Stimulated activated CD8-positive, alpha-beta memory T cell treated with anti-CD3 and anti-CD28 coated beads, Interleukin-4, amount 100 ng/mL, for 48 hours (primary cell): ENCODE measurements around the gene NRIP2.
A peak's percentile ranks its signal among the peaks of the same experiment; 100 is the strongest.

Experiments used
- DNase-seq: peaks from one replicate; pipeline ENCODE4 v3.0.0-alpha.2; 2020

Gene NRIP2

DNA sequence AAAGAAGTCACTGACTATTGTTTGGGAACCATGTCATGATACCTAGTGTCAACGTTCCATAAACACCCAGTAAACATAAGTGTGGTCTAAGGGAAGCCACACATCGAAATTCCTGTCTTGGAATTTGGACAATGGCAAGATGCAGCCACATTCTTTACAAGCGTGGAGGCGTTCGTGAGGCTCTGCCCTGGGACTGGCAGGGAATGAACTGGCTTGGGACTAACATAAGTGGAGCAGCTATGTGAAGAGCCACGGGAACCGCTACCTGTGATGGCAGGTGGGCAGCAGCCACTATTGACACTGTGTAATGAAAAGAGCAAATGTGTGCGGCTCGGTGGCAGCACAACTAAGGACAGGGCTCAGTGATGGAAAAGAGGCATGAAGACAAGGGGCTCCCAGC is 10.0 kb upstream of the NRIP2 start:
- DNase-seq: no peak

DNA sequence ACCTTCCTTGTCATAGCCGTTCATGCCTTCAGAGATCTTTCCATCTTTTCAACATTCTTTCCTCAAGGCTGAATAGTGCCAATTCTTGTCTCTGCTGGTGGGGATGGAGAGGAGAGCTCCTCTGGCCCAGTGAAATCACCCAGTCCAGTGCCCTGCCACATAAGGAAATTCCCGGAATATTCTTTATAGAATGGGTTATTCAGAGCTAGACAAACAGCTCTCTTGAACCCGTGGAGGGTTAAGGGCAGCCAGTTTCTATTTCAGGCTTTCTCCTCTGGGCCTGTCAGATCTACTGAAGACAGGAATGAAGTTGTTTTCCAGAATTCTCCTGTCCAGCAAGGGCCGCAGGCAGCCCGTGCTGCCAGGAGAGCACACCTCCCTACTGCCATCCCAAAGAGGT is 8.1 kb upstream of the NRIP2 start:
- no peak for DNase-seq

DNA sequence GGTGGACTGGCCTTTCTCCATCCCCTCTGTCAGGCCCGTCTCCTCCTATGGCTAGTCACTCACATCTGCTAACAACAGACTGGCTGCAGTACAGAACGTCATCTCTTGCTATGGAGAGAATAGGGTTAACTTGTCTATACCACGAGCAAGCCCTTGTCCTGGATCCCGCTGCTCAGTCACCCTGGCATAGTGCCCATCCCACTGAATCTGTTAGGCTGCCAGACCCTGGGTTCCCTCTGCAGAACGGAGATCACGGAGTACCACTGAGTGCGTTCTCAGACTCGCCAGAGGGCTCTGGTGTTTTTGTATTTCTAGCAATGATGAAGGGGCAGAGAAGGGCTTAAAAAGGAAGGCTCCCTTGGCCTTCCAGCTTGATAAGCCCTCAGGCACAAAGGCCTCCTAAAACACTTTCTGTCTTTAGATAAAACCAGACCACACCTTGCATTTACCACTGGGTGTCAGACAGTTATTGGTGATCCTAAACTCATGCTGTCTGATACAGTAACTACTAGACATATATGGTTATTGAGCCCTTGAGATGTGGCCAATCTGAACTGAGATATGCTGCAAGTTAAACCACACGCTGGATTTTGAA is 6.3 kb upstream of the NRIP2 start:
- no peak for DNase-seq

DNA sequence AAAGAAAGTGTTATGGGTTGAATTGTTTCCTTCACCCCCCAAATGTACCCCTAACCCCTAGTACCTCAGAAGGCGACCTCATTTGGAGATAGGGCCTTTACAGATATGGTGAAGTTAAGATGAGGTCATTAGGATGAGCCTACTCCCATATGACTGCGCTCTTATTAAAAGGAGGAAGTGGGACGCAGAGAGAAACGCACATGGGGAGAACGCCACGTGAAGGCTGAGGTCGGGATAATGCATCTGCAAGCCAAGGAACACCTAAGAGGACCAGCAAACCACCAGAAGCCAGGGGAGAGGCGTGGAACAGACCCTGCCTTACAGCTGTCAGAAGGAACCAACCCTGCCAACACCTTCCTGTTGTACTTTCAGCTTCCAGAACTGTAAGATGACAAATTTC is 1.7 kb upstream of the NRIP2 start:
- no peak for DNase-seq

DNA sequence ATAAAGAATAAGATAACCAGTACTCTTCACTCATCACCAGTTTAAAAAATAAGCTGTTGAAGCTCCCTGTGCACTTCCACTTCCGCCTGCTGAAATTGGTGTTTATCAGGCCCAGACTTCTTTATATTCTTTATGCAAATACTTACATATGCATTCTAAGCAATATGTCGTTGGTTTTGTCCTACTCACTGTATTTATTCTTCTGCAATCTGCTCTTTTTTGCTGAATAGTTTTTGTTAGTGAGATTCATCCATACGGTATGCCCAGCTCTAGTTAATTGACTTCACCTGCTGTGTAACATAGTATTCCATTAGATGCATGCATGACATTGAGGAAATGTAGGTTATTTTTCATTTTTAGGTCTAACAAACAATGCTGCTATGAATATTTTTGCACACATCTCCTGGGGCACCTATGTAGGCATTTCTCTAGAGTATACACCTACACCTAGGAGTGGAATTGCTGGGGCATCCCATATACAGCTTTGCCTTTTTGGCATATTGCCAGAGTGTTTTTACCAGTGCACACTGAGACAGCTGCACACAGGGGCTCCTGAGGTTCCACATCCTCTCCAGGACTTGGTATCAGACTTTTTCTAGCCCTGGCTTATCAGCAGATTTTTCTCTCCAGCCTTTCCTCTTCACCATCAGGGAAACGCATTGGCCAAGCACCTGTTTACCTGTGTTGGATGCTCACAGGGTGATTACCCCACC is 1.0 kb upstream of the NRIP2 start:
- DNase-seq: no peak

DNA sequence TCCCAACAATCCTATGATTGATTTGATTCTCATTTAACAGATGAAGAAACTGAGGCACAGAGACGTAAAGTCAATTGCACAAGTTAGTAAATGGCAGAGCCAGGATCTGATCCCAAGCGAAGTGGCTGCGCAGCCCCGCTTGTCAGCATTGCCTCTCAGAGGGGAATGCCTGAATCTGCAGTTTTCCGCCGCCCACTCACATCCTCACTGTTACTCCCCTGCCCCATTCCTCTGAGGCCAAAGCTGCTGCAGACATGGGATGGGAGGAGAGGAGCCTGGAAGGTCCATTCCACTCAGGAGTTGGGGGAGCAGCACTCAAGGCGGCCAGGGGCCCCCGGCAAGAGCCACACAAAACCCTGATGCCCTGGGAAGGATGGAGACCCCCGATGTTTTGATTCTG is 1.0 kb downstream of the NRIP2 start:
- no peak for DNase-seq

DNA sequence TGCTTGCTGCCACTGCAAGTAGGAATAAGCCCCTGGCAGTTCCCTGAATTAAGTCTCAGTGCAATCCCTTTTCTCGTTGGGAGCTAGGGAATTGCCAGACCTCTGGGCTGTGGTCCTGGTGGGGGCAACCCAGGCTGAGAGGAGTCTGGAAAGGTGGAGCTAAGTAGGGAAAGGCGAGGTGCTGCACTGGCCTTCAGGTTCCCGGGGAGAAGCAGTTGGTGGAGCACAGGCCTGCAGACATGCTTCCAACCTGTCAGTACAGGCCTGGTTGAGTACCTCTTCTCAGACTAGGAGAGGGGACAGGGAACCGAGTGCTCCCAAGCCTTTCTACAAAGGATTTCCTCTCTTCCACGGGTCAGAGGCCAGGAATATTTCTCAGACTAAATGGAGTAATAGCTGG is 1.5 kb downstream of the NRIP2 start:
- DNase-seq: no peak

DNA sequence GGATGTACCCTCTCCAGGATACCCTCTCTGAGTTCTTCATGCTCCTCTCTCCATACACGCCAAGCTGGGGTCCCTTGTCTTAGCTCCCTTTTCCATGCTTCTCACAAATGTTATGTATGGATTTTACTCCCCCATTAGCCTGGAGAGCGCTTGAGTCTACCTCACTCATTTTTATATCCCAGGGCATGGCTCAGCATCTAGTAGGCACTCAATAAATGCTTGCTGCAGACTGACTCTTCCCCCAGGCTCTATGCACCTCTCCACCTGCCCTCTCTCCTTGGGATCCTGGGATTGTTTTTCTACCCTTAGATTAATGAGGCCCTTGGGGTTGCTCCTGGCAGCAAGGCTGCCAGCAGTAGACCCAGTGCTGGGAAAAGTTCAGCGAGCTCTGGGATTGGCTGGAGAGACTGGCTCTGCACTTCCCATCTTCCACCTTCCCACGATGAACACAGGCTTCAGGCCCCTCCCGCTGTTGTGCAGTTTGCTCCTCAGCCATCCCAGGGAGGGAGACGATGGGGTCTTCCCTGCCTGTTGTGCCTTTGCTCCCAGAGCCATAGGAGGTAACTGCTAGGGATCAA is 2.2 kb downstream of the NRIP2 start:
- no peak for DNase-seq

DNA sequence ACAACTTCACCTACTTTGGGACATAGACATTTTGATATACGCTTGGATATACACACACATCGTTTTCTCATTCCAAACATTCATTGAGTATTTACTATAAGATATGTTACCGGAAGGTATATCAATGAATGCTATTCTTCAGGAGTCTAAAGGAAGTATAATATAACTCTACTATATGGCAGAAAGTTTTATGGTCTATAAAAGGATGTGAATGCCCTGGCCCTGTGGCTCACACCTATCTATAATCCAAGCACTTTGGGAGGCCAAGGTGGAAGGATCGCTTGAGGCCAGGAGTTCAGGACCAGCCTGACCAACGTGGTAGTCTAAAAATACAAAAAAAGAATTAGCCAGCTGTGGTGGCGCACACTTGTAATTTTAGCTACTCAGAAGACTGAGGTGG is 5.6 kb downstream of the NRIP2 start:
- no peak for DNase-seq

DNA sequence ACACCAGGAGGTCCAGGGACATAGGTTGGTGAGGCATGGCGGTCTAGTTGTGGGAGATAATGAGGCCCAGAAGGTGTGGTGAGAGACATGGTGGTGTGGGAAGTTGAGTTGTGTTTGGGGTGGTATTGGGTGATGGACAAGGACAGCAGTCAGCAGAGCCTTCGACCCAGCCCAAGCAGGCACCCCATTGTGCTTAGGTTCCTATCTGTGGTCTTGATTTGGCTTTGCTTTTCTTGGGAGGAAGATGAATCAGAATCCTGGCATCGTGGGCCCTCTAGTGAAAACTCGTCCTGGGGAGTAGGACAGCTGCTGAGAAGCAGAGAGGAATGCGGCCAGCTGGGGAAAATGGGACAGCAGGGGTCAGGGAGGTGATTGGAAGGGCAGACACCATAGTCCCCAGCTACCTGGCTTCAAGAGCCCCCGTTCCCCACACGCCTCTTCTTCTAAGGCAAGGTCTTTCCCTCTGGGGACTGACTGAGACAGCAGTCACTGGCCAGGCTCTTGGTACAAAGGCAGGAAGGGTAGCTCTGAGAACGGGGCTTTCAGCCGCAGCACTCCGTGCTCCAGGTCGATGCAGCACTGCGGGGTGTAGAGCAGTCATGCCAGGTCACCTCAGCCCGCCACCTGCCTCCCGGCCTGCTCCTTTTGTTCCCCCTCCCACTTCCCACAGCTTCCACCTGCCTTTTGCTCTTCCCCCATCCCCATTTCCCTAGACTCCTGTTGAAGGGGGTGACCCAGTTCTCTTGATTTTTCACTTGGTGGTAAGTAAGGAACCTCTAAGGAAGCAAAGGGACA is 7.9 kb downstream of the NRIP2 start:
- DNase-seq: no peak

DNA sequence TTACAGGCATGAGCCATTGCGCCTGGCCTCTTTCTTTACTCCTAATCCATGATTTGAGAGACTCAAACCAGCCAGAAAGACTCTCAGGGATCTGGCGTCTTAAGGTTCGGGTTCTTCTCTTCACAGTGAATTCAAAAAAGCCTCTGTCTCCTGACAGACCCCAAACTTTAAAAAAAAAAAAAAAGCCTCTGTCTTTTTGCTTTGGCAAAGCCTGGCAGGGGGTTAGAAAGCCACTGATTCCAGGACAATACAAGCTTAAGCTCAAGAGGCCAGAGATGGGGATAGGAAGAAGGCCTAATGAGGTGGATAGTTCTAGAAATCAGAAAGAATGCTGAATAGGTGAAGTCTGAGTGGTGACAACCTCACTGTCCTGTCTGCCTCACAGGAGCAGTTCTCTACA is 8.8 kb downstream of the NRIP2 start:
- no peak for DNase-seq

DNA sequence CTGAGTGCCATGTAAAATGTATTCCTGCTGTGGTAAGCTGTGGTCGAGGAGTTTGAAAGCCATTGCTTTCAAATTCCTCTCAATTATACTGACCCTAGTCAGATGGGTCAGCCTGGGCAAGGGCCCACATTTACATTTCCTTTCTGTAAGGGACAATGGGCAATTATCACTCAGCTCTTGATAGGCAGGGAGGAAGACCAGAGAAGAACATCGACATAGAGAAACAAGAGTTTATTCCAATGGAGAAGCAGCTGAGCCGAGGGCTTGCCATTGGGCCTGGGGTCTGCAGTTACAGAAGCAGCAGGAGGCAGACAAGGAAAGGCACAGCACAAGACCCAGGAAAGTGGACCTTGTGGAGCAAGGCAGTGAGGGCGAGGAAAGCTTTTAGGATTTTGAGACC is 9.7 kb downstream of the NRIP2 start:
- no peak for DNase-seq

DNA sequence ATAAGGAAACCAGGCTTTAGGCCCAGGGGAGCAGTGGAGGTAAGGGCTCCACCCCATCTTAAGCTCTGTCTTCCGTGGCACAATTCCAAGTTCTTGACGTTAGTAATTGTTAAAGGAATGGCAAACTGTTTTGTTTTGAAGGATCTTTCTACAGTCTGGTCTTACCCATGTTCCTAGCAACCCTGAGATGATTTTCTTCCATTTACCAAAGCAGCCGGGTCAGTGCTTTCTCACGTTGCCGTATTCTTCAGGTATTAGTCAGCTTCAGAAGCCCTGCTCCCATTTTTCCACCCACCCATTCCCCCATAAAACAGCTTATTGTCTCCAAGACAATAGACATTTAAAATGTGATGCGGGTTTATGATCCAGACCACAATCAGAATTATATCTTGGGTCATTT is 10.3 kb downstream of the NRIP2 start:
- DNase-seq: no peak

DNA sequence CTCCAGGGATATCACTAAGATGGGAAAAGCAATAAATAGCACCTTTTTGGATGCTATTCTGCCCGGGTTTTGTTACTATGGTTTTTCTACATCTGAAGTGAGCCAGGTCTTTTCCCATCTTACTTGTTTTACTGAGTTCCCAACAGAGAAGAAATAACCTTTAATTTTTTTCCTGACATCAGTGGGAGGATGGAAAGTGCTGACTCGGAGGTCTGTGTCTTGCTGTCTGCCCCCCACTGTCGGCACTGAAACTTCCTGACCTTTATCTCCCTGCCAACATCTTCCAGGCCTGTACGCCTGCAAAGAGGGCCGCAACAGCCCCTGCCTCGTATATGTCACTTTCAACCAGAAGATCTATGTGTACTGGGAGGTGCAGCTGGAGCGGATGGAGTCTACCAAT is 11.4 kb downstream of the NRIP2 start:
- no peak for DNase-seq

DNA sequence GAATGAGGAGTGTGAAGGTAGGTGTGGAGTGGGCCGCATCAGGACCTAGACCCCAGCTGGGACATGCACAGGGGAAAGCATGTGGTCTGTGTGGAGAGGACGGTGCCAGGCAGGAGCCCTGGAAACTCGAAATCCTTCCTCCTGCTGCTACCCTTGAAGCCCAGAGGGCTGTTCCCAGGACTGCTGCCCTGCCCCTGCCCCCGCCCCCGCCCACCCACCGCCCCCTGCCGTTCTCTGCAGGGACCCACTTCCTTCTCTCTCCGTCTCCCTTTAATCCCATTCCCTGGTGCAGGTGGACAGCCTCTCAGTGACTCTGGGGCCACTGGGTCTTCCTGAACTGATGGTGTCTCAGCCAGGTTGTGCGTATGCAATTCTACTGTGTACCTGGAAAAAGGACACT is 14.4 kb downstream of the NRIP2 start:
- no peak for DNase-seq

DNA sequence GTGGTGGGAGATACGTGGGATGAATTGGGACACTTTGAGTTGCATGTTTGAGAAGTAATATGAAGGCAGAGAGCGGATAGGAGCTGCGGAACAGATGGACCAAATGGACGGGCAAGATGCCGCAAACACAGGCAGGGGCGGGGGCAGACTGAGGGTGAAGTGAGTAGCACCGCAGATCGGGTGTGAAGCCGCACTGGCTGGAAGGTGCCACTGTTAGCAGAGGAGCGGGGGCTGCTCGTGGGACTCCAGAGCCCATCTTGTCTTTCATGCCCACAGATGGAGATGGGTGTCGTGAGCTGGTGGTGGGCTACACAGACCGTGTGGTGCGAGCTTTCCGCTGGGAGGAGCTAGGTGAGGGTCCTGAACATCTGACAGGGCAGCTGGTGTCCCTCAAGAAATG is 15.0 kb downstream of the NRIP2 start:
- DNase-seq: no peak

DNA sequence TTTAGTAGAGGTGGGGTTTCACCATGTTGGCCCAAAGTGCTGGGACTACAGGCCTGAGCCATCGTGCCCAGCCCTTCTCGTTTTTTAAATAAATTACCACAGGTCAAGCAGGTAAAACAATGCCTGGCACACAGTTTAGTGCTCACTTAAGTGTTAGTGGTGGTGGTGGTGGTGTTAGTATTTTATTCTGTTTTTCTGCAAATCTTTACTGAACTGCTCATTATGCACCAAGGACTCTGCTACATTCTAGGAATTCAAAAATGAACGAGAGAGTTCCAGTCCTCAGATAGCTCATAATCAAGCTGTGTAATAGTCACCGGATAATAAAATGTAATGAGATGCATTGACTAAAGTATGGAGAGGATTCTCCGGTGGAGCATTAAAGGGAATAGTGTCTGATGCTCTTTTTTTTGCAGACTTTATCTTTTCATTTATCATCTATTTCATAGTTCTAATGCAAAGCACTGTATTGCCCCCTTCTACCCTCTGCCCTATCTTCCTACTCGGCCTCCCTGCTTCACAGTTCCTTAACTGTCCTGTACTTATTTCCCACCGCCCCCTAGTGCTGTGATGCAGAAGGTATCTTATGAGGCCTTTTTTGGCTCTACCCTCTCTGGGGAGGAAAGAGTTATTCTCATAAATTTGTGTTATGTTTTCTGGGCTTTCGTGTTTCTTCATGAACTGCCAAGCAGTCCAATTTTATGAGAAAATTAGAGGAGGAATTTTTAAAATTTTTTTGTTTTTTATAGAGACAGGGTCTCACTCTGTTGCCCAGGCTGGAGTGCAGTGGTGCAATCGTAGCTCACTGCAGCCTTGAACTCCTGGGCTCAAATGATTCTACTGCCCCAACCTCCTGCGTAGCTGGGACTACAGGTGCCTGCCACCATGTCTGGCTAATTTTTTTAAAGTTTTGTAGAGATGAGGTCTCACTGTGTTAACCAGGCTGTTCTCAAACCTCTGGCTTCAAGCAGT is 21.3 kb downstream of the NRIP2 start:
- peak; percentile 66 for DNase-seq

DNA sequence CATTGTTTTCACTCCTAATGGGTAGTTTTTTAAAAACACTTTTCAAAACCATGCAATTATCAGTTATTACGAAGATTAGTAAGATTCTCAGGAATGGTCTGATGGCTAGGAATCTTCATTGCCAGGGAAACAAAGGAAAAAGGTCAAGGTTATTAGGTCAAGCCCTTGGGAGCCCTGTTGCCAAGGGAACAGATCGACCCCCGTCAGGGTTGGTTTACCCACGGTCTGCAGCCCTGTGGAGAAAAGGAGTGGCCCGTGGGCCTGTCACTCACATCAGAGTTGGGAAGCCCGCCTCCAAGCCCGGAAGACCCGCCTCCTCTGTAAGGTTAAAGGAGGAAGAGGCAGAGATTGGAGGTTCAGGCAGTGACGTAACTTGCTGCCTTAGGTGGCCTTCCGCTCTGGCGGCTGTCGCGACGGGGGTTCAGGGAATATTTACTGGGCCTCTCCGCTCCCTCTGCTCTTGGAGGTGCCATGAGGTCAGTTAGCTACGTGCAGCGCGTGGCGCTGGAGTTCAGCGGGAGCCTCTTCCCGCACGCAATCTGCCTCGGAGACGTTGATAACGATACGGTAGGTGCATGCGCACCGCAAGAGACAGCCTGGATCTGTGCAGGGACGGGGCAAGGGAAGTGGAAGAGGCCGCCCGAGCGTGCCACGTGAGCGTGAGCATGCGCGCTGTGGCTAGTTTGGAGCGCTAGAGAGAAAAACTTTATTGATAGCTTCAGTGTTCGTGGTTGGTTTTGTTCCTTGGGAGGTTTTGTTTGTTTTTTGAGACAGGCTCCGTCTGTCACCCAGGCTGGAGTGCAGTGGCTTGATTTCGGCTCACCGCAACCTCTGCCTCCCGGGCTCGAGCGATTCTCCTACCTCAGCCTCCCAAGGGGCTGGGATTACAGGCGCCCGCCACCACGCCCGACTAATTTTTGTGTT is 22.3 kb downstream of the NRIP2 start, which contains the start of gene ITFG2:
ITFG2 (plus strand) TSS at position 379 of the 924 bp plus-strand sequence; CDS start at position 472, 93 bp downstream.
- peak; percentile 96 for DNase-seq

DNA sequence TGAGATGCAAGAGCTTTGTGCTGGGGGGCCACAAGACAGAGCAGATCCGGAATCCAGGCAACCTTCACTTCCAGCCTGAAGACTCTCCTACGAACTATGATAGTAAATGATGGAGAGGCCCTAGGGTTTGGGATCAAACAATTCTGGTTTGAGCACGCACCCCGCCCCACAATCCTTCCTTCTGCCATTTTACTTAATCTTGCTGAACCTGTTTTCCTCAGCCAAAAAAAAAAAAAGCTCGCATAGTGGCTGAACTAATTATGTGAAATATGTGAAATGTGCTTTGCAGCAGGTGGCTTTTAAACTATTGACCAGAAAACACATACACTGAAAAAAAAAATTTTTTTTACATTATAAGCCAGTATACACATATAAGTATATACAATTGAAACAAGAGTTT is 23.0 kb downstream of the NRIP2 start:
- DNase-seq: no peak

DNA sequence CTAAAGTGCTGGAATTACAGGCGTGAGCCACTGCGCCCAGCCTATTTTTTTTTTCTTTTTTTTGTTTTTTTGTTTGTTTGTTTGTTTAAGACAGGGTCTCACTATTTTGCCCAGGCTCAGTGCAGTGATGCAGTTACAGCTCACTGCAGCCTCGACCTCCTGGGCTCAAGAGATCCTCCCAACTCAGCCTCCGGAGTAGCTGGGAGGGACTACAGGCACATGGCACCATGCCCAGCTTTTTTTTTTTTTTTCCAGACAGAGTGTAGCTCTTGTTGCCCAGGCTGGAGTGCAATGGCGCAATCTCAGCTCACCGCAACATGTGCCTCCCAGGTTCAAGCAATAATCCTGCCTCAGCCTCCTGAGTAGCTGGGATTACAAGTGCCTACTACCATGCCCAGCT is 28.1 kb downstream of the NRIP2 start:
- DNase-seq: no peak

DNA sequence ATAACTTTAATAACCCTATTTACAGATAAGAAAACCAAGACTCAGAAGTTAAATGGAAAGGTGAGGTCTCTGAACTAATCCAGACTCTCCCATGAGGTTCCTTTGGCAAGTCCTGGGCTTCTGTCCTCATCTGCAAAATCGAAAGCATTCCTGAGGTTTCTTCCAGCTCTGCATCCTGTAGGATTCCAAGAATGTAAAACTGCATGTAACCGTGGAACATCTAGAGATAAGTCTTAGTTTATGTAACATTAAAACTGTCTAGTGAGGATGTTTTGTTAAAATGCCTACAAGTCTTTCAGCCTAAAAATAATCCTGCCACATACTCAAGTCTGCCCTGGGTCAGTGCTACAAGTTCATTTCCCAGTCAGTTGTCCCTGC is 29.7 kb downstream of the NRIP2 start:
- no peak for DNase-seq
